PC-9 (cell line): ENCODE data around the gene JTB. TPM values are rescaled to one million over a fixed set of nuclear protein-coding genes. Genes with fewer than 3 reads are reported as not detected.
A peak's percentile ranks its signal among the peaks of the same experiment; 100 is the strongest.

Source experiments
- BruUV-seq: library from RNA; stranded (reverse); fragments of 400-500 nt; replicated peaks from 2 replicates; lab custom pipeline; 2021; lab: Mats Ljungman, UMichigan
- CTCF ChIA-PET: fragments of 300-600 bp; sonication (Branson Sonifier 250); formaldehyde crosslinking; loops from one replicate; lab custom pipeline; 2022; ENCODE audit warnings: antibody characterized with exemption; lab: Charles Lee
- POLR2A ChIA-PET: fragments of 300-600 bp; sonication (Branson Sonifier 250); formaldehyde crosslinking; loops from one replicate; lab custom pipeline; 2022; ENCODE audit warnings: antibody characterized with exemption; ENCODE audit not compliant: unreplicated experiment; lab: Charles Lee
- DNase-seq, 2 experiments: peaks; one replicate each; pipeline versions ENCODE4 v3.0.0 to v3.0.0-alpha.2; 2015 to 2022; ENCODE audit warnings: mixed read lengths in 1 of 2
- H2AFZ ChIP-seq: fragments of 200-600 bp; sonication (generic); 2 replicates; pipeline ENCODE4 v1.8.1; 2017; ENCODE audit warnings: antibody characterized with exemption
- H3F3A ChIP-seq: fragments of 200-600 bp; sonication (generic); 2 replicates; pipeline ENCODE4 v1.8.1; 2017; ENCODE audit warnings: antibody characterized with exemption, mild to moderate bottlenecking, low read depth; ENCODE audit not compliant: insufficient read depth
- H3K27ac ChIP-seq: fragments of 200-600 bp; sonication (generic); 2 replicates; pipeline ENCODE4 v1.6.1; 2016; ENCODE audit warnings: mixed run types
- H3K27me3 ChIP-seq: fragments of 200-600 bp; sonication (generic); 2 replicates; pipeline ENCODE4 v1.6.1; 2016; ENCODE audit warnings: low read depth, mixed run types; ENCODE audit not compliant: insufficient read depth
- H3K36me3 ChIP-seq: fragments of 200-600 bp; sonication (generic); 2 replicates; pipeline ENCODE4 v1.6.1; 2016; ENCODE audit warnings: low read depth, mixed run types
- H3K4me1 ChIP-seq: fragments of 200-600 bp; sonication (generic); replicated peaks from 2 replicates; pipeline ENCODE4 v1.6.1; 2016; ENCODE audit warnings: mixed run types; ENCODE audit not compliant: insufficient read depth
- H3K4me2 ChIP-seq: fragments of 200-600 bp; sonication (generic); 2 replicates; pipeline ENCODE4 v1.6.1; 2017; ENCODE audit warnings: mixed run types
- H3K4me3 ChIP-seq: fragments of 200-600 bp; sonication (generic); 2 replicates; pipeline ENCODE4 v1.6.1; 2016; ENCODE audit warnings: mixed run types
- H3K79me2 ChIP-seq: fragments of 200-600 bp; sonication (generic); 2 replicates; pipeline ENCODE4 v1.6.1; 2017; ENCODE audit warnings: low read depth, mixed run types
- H3K9me2 ChIP-seq: fragments of 200-600 bp; sonication (generic); 2 replicates; pipeline ENCODE4 v1.8.1; 2017; ENCODE audit warnings: mild to moderate bottlenecking; ENCODE audit not compliant: insufficient read depth
- H3K9me3 ChIP-seq: fragments of 200-600 bp; sonication (generic); 2 replicates; pipeline ENCODE4 v1.8.1; 2016; ENCODE audit warnings: low read depth; ENCODE audit not compliant: insufficient read depth
- H4K20me1 ChIP-seq: fragments of 200-600 bp; sonication (generic); 2 replicates; pipeline ENCODE4 v1.8.1; 2017; ENCODE audit not compliant: insufficient read depth
- CTCF ChIP-seq: fragments of 200-600 bp; sonication (generic); conservative IDR thresholded peaks from 2 replicates; pipeline ENCODE4 v1.6.1; 2017; ENCODE audit warnings: mixed run types, antibody characterized with exemption, mild to moderate bottlenecking, moderate library complexity
- EZH2 ChIP-seq: fragments of 200-600 bp; sonication (generic); IDR thresholded peaks from 2 replicates; pipeline ENCODE4 v1.8.0; 2017; ENCODE audit warnings: antibody characterized with exemption, low read depth
- intact Hi-C: fragments of 100-400 bp; cut with micrococcal nuclease; formaldehyde crosslinking; loops from one replicate; pipeline ENCODE4 v1.10.0; 2022; ENCODE audit not compliant: unreplicated experiment
- total RNA-seq: library from RNA; stranded (reverse); gene quantifications from 2 replicates; pipeline ENCODE4 v1.2.3, GENCODE V29; 2021

JTB gene
- total RNA-seq, 1 experiment from 2014 or later: 106 TPM

- no TSS peak for BruUV-seq
- ChIA-PET POLR2A (interaction anchor here (0.6 to 0.7 kb wide), 3 partner anchors 17 to 308 kb away, joined by 3 to 4 read pairs (median 4); no protein-coding TSS in a partner anchor), CTCF (interaction anchor here (0.6 kb wide), 1 partner anchor 110 kb away, joined by 3 read pairs; no protein-coding TSS in a partner anchor)
- intact Hi-C loops: loop anchor here (10.0 kb wide), 1 partner anchor 110 kb away; no protein-coding TSS in a partner anchor
- DNase-seq: no peak
- H3K4me3 ChIP-seq: no peak overlapping the region
- peaks cover 26% of the 10 kb centered on the region for H3K36me3 ChIP-seq
- H3F3A ChIP-seq: peaks cover 72% of the 10 kb centered on the region
- H3K27ac ChIP-seq: no peak overlapping the region
- no peaks in the 10 kb centered on the region for H3K9me3 ChIP-seq
- H3K4me2 ChIP-seq: no peak overlapping the region
- H2AFZ ChIP-seq: no peak overlapping the region
- no peaks in the 10 kb centered on the region for H3K9me2 ChIP-seq
- no peaks in the 10 kb centered on the region for H3K27me3 ChIP-seq
- TF ChIP-seq CTCF (no peak), EZH2 (no peak)
- peaks cover 23% of the 10 kb centered on the region for H3K79me2 ChIP-seq
- no peaks in the 10 kb centered on the region for H4K20me1 ChIP-seq
- peaks cover 15% of the 10 kb centered on the region for H3K4me1 ChIP-seq
Measured at GRCh38 chr1:153995202-153995601, 17.7 kb upstream of the JTB start.

GRCh38 chr1:153991806-153992205 lies 14.3 kb upstream of the JTB start:
- Histone ChIP-seq H3K9me2 (no peaks in the 10 kb centered on the region), H4K20me1 (no peaks in the 10 kb centered on the region), H3K4me3 (peak overlapping the region; percentile 92), H3K9me3 (no peaks in the 10 kb centered on the region), H3K79me2 (peaks cover 23% of the 10 kb centered on the region), H3K36me3 (peaks cover 26% of the 10 kb centered on the region), H3F3A (peaks cover 63% of the 10 kb centered on the region), H3K4me2 (peak overlapping the region; percentile 79), H3K27ac (peak overlapping the region; percentile 77), H3K27me3 (no peaks in the 10 kb centered on the region), H3K4me1 (peaks cover 14% of the 10 kb centered on the region), H2AFZ (no peak overlapping the region)
- ChIA-PET POLR2A (interaction anchor here (0.6 to 1.1 kb wide), 2 partner anchors 9 to 423 kb away, joined by 3 to 8 read pairs; no protein-coding TSS in a partner anchor), CTCF (no interaction called here)
- no TSS peak for BruUV-seq
- TF ChIP-seq CTCF: no peak
- no peak for TF ChIP-seq EZH2
- no peak for DNase-seq
- intact Hi-C loops: loop anchor here (2.0 to 10.0 kb wide), 2 partner anchors 113 to 191 kb away; no protein-coding TSS in a partner anchor

- peaks cover 23% of the 10 kb centered on the region for H3K79me2 ChIP-seq
- peaks cover 26% of the 10 kb centered on the region for H3K36me3 ChIP-seq
- no peaks in the 10 kb centered on the region for H3K9me2 ChIP-seq
- ChIA-PET POLR2A (interaction anchor here (0.5 to 1.5 kb wide), 6 partner anchors 10 to 424 kb away, joined by 3 to 12 read pairs (median 6); no protein-coding TSS in a partner anchor), CTCF (interaction anchor here (0.6 kb wide), 1 partner anchor 113 kb away, joined by 3 read pairs; no protein-coding TSS in a partner anchor)
- peak overlapping the region; percentile 71; the same call in 1 of the 2 replicates for H2AFZ ChIP-seq
- BruUV-seq: TSS peak; percentile 82
- H3K27ac ChIP-seq: peak overlapping the region; percentile 77
- no peaks in the 10 kb centered on the region for H3K27me3 ChIP-seq
- H4K20me1 ChIP-seq: no peaks in the 10 kb centered on the region
- H3K4me1 ChIP-seq: peaks cover 15% of the 10 kb centered on the region
- DNase-seq: no peak
- H3K4me3 ChIP-seq: peak overlapping the region; percentile 92
- H3K9me3 ChIP-seq: no peaks in the 10 kb centered on the region
- intact Hi-C loops: loop anchor here (2.0 to 10.0 kb wide), 2 partner anchors 114 to 192 kb away; no protein-coding TSS in a partner anchor
- peaks cover 60% of the 10 kb centered on the region for H3F3A ChIP-seq
- peak overlapping the region; percentile 79 for H3K4me2 ChIP-seq
- no peak for TF ChIP-seq EZH2
- TF ChIP-seq CTCF: no peak
Measured at GRCh38 chr1:153991151-153991630, 13.7 kb upstream of the JTB start.
